HG03571 (cell line): ENCODE data around the gene KIAA1191.
"Not testable (repeated sequence)": the region's sequence is repeated elsewhere in the genome, so short reads cannot be mapped to it uniquely, and the experiment has no call there.

Experiments used
- ATAC-seq: cut with Tn5 transposase; IDR thresholded peaks from one replicate; pipeline ENCODE4 v1.9.1; 2021; ENCODE audit not compliant: unreplicated experiment

Gene KIAA1191, protein sequence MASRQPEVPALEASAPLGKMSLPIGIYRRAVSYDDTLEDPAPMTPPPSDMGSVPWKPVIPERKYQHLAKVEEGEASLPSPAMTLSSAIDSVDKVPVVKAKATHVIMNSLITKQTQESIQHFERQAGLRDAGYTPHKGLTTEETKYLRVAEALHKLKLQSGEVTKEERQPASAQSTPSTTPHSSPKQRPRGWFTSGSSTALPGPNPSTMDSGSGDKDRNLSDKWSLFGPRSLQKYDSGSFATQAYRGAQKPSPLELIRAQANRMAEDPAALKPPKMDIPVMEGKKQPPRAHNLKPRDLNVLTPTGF

DNA sequence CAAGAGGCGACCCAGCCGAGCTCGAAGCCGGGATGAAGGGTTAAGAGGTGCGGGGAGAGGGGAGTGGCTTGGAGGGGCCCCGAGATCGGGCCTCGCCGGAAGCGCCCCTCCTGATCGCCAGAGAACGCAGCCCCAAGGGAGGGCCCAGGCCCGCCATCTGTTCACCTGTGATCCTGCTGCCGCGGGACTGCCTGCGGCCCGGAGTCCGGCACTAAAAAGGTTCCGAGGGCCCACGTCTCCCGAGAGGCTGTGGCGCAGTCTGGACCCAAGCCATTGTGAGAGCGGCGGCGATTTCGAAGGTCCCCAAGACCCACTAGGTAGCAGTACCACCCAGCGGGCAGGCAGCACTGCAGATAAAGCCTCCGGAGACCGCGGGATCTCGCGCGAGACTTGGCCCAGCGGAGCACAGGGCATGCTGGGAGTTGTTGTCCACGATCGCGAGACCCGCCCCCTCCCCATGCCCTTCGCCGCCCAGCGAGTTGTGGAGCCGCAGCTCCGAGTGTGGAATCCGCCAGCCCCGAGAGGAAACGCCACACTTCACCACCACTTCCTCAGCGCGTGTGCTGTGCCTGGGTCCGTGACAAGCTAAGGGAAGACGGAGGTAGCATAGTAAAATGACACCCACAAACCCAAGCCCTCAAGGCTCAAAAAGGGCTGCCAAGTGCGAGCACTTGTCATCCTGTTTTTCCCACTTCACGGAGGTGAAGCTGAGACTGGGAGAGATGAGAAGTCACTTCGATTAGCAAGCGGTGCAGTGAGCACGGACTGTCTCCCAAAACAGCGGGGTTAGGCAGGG lies at the start of gene KIAA1191:
KIAA1191 (minus strand) TSS at position 328 of the 796 bp plus-strand sequence. CDS start 2,256 bp downstream, outside the sequence.
- ATAC-seq, result peak; percentile 87

- no peak for ATAC-seq
Measured at GRCh38 chr5:176410486-176411180, 49.1 kb upstream of the KIAA1191 start.

GRCh38 chr5:176409765-176410164 lies 48.2 kb upstream of the KIAA1191 start:
- ATAC-seq, result no peak

DNA sequence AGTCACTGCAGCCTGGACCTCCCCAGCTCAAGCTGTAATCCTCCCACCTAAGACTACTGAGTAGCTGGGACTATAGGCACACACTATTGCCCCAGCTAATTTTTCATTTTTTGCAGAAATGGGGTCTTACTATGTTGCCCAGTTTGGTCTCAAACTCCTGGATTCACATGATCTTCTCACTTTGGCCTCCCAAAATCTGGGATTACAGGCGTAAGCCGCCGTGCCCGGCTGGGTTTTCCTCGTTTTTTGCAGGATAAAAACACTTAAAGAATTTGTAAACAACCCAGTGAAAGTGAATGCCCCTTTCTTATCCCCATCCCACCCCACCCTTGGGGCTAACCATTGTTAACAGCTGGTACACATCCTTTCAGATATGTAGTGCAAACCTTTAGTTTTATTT lies 47.0 kb upstream of the KIAA1191 start:
- no peak for ATAC-seq

DNA sequence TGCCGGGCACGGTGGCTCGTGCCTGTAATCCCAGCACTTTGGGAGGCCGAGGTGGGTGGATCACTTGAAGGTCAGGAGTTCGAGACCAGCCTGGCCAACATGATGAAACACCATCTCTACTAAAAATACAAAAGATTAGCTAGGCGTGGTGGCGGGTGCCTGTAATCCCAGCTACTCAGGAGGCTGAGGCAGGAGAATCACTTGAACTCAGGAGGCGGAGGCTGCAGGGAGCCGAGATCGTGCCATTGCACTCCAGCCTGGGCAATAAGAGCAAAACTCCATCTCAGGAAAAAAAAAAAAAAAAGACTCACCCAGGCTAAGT lies 46.6 kb upstream of the KIAA1191 start:
- ATAC-seq, result not testable (repeated sequence)

DNA sequence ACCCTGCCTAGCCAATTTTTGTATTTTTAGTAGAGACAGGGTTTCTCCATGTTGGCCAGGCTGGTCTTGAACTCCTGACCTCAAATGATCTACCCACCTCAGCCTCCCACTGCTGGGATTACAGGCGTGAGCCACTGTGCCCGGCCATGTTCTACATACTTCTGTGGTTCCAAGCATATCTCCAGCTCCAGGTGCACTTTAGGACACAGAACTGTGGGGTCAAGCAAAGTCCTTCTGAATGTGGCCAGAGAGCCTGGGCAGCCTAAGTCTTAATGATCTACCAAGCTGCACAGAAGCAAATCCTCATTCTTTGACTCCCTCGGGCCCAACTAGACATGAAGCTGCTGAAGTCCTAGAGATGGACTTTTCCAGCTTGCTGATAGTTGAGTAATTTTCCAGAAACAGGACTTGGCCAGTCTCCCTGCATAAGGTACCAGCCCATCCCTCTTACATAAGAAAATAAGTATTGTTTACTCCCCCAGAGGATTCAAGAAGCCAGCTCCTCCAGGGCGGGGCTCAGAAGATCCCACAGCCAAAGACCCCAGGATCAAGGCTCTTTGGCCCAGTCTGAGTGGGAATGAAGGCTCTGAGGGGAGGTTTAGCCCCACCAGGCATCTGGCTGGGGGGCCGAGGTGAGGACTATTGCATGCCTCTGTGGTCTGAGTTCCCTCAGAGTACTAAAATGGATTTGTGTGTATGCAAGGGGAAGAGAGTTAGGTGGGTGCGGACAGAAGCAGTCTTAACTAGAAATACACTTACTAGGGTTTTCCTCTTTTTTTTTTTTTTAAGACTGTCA lies 46.1 kb upstream of the KIAA1191 start:
- ATAC-seq, result no peak

DNA sequence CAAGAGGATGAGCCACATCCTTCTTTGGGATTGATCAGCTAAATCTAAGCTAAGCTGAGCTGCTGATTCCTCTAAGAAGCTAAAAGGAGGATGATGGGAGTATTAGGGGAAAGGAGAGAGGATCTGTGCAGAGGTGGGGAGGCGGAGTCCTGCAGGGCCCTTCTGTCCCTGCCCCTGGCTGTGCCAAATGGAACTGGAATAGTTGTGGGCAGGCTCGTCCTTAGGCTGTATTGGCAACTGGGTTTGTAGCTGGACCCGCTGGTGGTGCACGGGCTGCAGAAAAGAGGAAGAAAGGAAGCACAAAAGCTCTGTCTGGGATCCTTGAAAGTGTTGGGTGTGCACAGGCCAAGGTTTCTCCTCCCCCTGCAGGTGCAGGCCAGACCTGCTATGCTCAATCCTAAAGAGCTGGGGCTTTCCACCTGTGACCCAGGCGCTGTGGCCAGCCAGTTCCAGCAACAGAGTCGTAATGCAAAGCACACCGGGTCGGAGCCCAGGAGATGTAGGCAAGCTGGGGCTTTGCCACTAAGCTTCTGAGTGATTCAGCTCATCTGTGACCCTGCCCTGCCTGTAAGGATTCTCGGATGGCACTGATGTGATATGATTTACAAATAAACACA lies 45.0 kb upstream of the KIAA1191 start:
- no peak for ATAC-seq

GRCh38 chr5:176405656-176406435 lies 44.3 kb upstream of the KIAA1191 start:
- no peak for ATAC-seq

DNA sequence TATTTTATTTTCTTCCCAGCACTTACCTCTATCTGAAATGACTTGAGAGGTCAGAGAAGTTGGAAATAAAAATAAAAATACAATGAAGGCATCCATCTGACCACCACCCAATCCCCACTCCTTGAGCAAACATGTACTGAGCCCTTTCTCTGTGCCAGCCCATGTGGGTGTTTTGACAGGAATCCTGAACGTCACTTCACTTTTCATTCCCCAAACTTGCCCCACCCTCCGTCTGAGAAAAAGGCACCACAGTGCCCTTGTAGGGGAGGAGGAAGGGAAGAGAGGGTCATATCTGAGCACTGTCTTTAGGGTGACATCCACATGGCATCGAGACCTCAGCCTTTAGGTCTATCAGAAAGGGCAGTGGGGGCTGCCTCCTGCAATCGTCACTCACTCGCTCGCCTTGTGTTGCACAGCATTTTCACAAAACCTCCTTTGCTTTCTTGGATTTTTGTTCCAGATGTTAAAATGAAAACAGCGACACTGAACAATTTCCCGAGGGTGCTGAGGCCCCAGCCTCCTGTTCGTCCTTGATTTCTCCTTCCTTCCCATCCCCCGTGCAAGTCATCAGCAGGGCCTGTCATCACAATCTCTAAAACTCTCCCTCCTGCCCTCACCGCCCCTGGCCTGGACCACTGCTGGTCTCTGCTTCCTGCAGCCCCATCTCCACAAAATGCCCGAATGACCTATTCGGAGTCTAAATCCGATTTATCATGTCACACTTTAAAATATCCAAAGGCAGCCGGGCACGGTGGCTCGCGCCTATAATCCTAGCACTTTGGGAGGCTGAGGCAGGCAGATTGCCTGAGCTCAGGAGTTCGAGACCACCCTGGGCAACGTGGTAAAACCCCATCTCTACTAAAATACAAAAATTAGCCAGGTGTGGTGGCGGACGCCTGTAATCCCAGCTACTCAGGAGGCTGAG lies 40.0 kb upstream of the KIAA1191 start:
- ATAC-seq, result no peak

DNA sequence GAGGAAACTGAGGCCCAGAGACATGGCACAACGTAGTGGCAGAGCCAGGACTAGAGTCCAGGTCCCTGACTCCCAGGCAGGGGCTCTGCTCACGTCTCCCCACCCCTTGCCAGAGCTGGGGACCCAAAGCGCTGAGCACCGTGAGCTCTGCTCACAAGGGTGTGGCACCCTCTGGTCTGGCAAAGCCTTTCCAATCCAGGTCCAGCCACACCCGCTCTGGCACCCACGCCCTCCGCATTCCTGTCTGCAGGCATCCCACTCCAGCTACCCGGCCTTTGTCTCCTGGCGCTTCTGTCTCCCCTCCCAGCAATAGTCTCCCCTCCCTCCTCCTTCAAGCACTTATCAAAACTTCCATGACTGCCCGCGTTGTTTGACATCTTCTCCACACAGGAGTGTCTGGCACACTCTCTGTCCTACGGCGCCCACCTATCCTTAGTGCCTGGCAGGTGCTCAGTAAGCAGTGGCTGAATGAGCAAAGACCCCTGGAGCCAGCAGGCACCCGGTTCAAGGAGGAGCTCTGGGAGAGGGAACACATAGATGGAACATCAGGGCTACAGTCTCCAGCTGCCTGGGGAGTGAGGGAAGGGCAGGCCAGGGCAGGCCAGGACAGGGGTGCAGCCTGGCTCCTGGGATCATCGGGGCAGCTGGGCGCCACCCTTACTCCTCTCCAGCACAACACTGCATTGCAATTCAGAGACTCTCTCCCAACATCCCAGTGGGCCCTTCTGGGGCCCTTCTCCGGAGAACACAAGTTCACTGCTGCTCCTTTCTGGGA lies 39.0 kb upstream of the KIAA1191 start:
- ATAC-seq, result no peak

DNA sequence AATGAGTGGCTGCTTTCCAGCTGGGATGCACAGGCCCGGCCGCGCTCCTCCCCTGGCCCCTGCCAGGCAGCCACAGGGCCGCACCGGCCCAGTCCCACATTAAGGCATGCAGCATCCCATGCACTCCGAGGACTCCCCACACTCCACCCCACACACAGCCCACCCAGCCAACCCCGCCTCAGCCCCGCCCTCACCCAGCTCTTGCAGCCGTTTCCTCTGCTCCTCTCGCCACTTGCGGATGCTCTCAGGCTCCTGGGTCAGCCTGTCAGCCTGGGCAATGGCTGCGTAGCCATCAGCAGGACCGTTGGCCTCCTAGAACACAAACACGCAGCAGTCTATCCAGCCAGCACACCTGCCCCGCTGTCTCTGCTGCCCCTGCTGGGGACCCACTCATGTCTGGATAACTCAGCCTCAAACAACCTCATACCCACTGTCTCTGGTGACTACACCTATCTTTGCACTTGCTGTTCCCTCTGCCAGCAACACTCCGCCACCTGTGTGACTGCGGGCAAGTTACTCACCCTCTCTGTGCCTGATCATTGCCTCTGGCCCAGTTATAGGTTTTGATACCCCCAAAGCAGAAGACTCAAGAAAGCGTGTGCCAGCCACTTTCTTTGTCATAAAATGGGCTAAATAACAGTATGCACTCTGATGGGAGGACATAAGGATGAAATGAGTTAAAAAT lies 36.3 kb upstream of the KIAA1191 start:
- ATAC-seq, result no peak

- ATAC-seq, result no peak
Measured at GRCh38 chr5:176396330-176396729, 34.8 kb upstream of the KIAA1191 start.

DNA sequence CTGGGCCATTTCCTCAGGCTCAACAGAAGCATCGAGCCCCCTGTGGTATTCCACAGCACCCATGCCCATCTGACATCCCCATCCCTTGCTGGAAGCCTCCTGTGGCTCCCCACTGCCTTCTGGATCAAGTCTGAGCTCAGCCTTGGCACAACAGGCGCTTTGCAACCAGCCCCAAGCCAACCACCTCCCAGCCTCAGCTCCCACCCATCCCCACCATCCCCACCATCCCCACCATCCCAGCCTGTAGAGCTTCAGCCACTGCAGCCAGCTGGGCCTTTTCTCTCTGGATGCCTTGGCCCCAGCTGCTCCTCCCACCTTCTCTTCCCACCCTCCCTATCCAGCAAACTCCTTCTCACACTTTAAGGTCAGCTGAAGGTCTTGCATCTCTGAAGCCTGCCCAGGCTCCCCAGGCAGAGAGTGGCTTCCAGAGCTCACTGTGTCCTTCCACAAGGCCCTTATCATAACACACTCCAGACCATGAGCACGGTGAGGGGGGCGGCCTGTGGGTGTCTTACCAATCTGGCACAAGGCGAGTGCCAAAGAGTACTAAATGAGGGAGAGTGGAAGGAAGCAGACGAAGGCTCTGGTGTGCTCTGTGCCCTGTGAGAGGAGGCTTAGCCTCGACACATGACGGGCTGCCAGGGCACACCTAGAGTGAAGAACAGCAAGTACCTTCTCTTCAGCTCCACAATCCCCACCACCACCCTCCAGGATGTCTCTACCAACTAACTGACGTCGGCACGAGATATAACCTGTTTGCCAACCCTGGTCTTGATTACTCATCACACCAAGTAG lies 33.5 kb upstream of the KIAA1191 start:
- ATAC-seq, result no peak

DNA sequence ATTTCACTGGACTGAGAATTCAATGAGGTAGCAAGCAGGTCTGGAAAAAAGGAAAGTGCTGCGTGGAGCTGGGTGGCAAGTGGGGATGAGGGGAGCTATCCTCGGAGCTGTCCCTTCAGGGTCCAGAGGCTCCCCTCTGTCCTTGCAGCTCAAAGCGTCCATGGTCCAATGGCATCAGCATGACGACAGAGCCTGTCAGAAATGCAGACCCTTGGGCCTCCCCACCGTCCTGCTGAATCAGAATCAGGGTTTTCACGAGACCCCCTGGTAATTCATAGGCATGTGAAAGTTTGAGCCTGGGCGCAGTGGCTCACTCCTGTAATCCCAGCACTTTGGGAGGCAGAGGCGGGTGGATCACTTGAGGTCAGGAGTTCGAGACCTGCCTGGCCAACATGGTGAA lies 32.5 kb upstream of the KIAA1191 start:
- no peak for ATAC-seq

DNA sequence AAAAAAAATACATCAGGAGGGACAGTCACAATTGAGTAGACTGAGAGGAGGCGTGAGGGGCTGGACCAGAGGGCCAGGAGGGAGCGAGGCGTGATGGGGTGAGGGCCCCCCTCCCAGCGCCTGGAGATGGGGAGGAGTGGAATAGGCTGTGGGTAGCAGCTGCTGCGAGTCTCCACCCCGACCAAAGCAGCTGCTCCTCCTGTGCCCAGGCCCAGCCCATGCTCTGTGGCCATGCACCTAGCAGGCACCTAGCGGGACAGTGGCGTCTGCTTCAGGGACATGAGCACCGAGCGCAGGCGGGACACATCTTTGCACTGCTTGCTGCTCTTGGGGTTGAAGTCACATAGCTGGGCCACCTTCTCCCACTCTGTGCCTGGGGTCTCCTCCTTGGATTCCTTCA lies 31.0 kb upstream of the KIAA1191 start:
- no peak for ATAC-seq

GRCh38 chr5:176391999-176392398 lies 30.4 kb upstream of the KIAA1191 start:
- ATAC-seq, result no peak

DNA sequence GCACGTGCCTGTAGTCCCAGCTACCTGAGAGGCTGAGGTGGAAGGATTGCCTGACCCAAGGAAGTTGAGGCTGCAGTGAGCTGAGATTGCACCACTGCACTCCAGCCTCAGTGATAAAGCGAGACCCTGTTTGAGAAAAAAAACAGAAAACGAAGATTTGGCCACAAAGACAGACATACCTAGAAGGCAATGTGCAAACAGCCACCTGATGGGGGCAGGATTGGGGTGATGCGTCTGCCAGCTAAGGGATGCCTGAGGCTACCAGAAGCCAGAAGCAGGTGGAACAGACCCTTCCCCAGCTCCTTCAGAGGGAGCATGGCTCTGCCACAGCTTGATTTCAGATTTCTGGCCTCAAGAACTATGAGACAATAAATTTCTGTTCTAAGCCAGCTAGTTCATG lies 29.9 kb upstream of the KIAA1191 start:
- no peak for ATAC-seq
